ENCODE results near the gene DDX41.

DDX41 gene

GRCh38 chr5:177466861-177467260, 49.9 kb downstream of the DDX41 start:
- H3K4me1 ChIP-seq: peaks cover 10% of the 10 kb centered on the region
- no peak for TF ChIP-seq CTCF (IDR thresholded peaks at IDR 0.05; ENCODE audit: low read depth, low read length)
- H3K4me3 ChIP-seq (ENCODE audit: low read depth, low read length): no peak overlapping the region
- no peaks in the 10 kb centered on the region for H3K9me3 ChIP-seq
- H3K36me3 ChIP-seq: peaks cover 73% of the 10 kb centered on the region
- H3K27me3 ChIP-seq: no peaks in the 10 kb centered on the region
- DNase-seq: no peak

- no peaks in the 10 kb centered on the region for H3K27me3 ChIP-seq
Measured at GRCh38 chr5:177465044-177465443, 51.7 kb downstream of the DDX41 start.

GRCh38 chr5:177462021-177462670, 54.6 kb downstream of the DDX41 start:
- Histone ChIP-seq H3K9me3 (no peaks in the 10 kb centered on the region), H3K4me3 (ENCODE audit: low read depth, low read length) (no peak overlapping the region), H3K4me1 (peaks cover 17% of the 10 kb centered on the region), H3K36me3 (peaks cover 68% of the 10 kb centered on the region), H3K27me3 (no peaks in the 10 kb centered on the region)
- no peak for DNase-seq
- no peak for TF ChIP-seq CTCF (IDR thresholded peaks at IDR 0.05; ENCODE audit: low read depth, low read length)

More at GRCh38 chr5:177465044-177465443, 51.7 kb downstream of the DDX41 start:
- no peak for DNase-seq
- Histone ChIP-seq H3K9me3 (no peaks in the 10 kb centered on the region), H3K4me3 (ENCODE audit: low read depth, low read length) (no peak overlapping the region), H3K36me3 (peaks cover 71% of the 10 kb centered on the region), H3K4me1 (0 out of 2 replicates have a peak, but pooled peaks cover 1% of the 10 kb centered on the region)
- no peak for TF ChIP-seq CTCF (IDR thresholded peaks at IDR 0.05; ENCODE audit: low read depth, low read length)
